Measurements from ENCODE around the gene RBM12. TPM values are rescaled to one million over a fixed set of nuclear protein-coding genes. Genes with fewer than 3 reads are reported as not detected.
"Not testable (repeated sequence)": the region's sequence is repeated elsewhere in the genome, so short reads cannot be mapped to it uniquely, and the experiment has no call there.

The RBM12 gene
- total RNA-seq (38.5 and 43.3 TPM in 2 replicates), polyA plus RNA-seq (28.8 and 29.1 TPM in 2 replicates)

- peak within 1 kb of the TSS; percentile 50 for H3K4me3 ChIP-seq
- peak within 1 kb of the TSS; percentile 98 for H3K27ac ChIP-seq
- H3K27me3 ChIP-seq = no peaks in the 10 kb centered on the region
- peaks cover 27% of the 10 kb centered on the region for H3K4me1 ChIP-seq (ENCODE audit: low read depth)
- H3K9me3 ChIP-seq (ENCODE audit: low read depth) = no peaks in the 10 kb centered on the region
- TF ChIP-seq, protein P1, sequence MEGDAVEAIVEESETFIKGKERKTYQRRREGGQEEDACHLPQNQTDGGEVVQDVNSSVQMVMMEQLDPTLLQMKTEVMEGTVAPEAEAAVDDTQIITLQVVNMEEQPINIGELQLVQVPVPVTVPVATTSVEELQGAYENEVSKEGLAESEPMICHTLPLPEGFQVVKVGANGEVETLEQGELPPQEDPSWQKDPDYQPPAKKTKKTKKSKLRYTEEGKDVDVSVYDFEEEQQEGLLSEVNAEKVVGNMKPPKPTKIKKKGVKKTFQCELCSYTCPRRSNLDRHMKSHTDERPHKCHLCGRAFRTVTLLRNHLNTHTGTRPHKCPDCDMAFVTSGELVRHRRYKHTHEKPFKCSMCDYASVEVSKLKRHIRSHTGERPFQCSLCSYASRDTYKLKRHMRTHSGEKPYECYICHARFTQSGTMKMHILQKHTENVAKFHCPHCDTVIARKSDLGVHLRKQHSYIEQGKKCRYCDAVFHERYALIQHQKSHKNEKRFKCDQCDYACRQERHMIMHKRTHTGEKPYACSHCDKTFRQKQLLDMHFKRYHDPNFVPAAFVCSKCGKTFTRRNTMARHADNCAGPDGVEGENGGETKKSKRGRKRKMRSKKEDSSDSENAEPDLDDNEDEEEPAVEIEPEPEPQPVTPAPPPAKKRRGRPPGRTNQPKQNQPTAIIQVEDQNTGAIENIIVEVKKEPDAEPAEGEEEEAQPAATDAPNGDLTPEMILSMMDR (IDR thresholded peaks at IDR 0.05; ENCODE audit: low read depth, low read length) = no peak
- peaks cover 6% of the 10 kb centered on the region for H3K36me3 ChIP-seq
- DNase-seq (ENCODE audit: low read depth in 1 of 2, low spot score in 1 of 2) = peak; percentile 94
Measured at GRCh38 chr20:35664466-35665206, at the start of gene RBM12, which contains the start of gene CPNE1. RBM12 (minus strand) TSS chr20:35664900; CDS start chr20:35655322, 9,578 bp downstream. CPNE1 (minus strand) TSS chr20:35664900; CDS start chr20:35632923, 31,977 bp downstream.

DNA sequence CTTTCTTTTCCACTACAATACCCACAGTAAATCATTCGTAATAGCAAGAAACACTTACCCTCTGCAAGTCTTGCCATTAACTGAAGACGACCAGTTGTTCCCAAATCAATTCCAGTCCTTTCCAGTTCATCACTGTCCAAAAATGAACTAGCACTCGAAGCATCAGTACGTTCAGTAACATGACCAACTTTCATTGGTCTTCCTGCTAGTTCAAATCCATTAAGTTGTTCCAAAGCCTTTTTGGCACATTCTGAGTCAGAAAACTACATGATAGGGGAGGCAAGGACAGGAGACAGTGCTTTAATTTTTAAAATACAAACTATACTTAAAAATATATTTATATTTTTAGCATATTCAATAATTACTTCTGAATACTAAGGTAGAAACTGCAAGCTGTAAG, 49.4 kb upstream of the RBM12 start:
- Histone ChIP-seq H3K36me3 (peaks cover 91% of the 10 kb centered on the region), H3K27ac (no peak overlapping the region), H3K4me3 (no peak overlapping the region), H3K9me3 (ENCODE audit: low read depth) (no peaks in the 10 kb centered on the region), H3K27me3 (no peaks in the 10 kb centered on the region), H3K4me1 (ENCODE audit: low read depth) (no peaks in the 10 kb centered on the region)
- DNase-seq (ENCODE audit: low read depth in 1 of 2, low spot score in 1 of 2) = no peak
- TF ChIP-seq, protein P1 (IDR thresholded peaks at IDR 0.05; ENCODE audit: low read depth, low read length) = no peak

DNA sequence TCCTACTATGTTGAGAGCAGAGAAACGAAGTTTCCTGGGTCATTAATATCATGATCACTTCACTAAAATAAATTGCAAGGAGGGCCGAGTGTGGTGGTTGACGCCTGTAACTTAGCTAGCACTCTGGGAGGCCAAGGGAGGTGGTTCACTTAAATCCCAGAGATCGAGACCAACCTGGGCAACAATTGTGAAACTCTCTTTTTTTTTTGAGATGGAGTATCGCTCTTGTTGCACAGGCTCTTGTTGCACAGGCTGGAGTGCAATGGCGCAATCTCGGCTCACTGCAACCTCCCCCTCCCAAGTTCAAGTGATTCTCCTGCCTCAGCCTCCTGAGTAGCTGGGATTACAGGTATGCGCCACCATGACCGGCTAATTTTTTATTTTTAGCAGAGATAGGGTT, 48.4 kb upstream of the RBM12 start:
- not testable (repeated sequence) for H3K4me3 ChIP-seq; H3K27ac ChIP-seq; H3K4me1 ChIP-seq (ENCODE audit: low read depth); H3K9me3 ChIP-seq (ENCODE audit: low read depth); DNase-seq (ENCODE audit: low read depth in 1 of 2, low spot score in 1 of 2); H3K27me3 ChIP-seq
- peaks cover 94% of the 10 kb centered on the region for H3K36me3 ChIP-seq

DNA sequence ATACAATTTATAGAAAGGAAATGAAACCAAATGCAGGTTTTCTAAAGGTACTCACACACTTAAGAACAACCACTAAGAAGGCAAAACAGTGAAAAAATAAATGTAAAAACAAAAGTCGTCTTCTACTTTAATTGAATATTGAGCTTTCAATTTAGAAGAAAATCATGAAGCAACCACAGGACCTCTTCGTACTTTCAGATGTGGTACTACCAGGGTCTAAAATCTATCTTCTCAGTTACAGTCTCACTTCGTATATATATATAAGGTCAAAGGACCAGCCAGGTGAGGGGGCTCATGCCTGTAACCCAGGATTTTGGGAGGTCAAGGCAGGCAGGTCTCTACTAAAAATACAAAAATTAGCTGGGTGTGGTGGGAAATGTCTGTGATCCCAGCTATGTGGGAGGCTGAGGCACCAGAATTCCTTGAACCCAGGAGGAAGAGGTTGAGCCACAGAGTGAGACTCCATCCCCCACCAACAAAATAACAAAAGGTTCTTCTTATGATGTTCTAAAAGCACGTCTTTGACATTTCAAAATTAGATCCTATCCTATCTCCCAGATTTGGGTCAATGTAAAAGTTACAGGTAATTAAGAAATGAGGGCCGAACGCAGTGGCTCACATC, 47.0 kb upstream of the RBM12 start:
- Histone ChIP-seq H3K4me3 (no peak overlapping the region), H3K27ac (no peak overlapping the region), H3K9me3 (ENCODE audit: low read depth) (no peaks in the 10 kb centered on the region), H3K27me3 (no peaks in the 10 kb centered on the region), H3K4me1 (ENCODE audit: low read depth) (no peaks in the 10 kb centered on the region), H3K36me3 (peaks cover 91% of the 10 kb centered on the region)
- TF ChIP-seq, protein P1 (IDR thresholded peaks at IDR 0.05; ENCODE audit: low read depth, low read length) = no peak
- DNase-seq (ENCODE audit: low read depth in 1 of 2, low spot score in 1 of 2) = no peak

- TF ChIP-seq, protein P1 (IDR thresholded peaks at IDR 0.05; ENCODE audit: low read depth, low read length) = no peak
- Histone ChIP-seq H3K4me3 (no peak overlapping the region), H3K9me3 (ENCODE audit: low read depth) (no peaks in the 10 kb centered on the region), H3K27ac (no peak overlapping the region), H3K4me1 (ENCODE audit: low read depth) (no peaks in the 10 kb centered on the region), H3K27me3 (no peaks in the 10 kb centered on the region), H3K36me3 (peaks cover 91% of the 10 kb centered on the region)
- no peak for DNase-seq (ENCODE audit: low read depth in 1 of 2, low spot score in 1 of 2)
Measured at GRCh38 chr20:35710884-35711587, 46.3 kb upstream of the RBM12 start.

Measured in cardiac muscle cell (in vitro differentiated cells and primary cell).